ENCODE data around the gene EIF3B. TPM values are rescaled to one million over a fixed set of nuclear protein-coding genes. Genes with fewer than 3 reads are reported as not detected.

The EIF3B gene
- total and polyA plus RNA-seq, 9 of the 15 experiments (the other 6 are each of a cell fraction or from before 2014, with no cell fraction given): 25.9 to 494 (median 357) TPM

GRCh38 chr7:2405601-2406345 lies 51.1 kb downstream of the EIF3B start (continued):
- TF ChIP-seq ZBTB40 (IDR thresholded peaks at IDR 0.05) (peak; percentile 36; the same call in 1 of the 2 replicates), ZBTB40 (CRISPR knock-in tag; IDR thresholded peaks at IDR 0.05) (no peak), RNF2 (IDR thresholded peaks at IDR 0.05) (peak; percentile 19; the same call in 1 of the 2 replicates), RBBP5 (IDR thresholded peaks at IDR 0.05; ENCODE audit: borderline replicate concordance, insufficient read depth, low read length, poor library complexity, severe bottlenecking) (peak; percentile 63), DPF2 (IDR thresholded peaks at IDR 0.05) (peak; percentile 63), ESRRA (IDR thresholded peaks at IDR 0.05; ENCODE audit: borderline replicate concordance, low read depth) (peak; percentile 63; the same call in 1 of the 2 replicates), ZNF197 (CRISPR knock-in tag; IDR thresholded peaks at IDR 0.05; ENCODE audit: low read depth) (no peak), NFE2 (IDR thresholded peaks at IDR 0.05; ENCODE audit: low read depth) (peak; percentile 30; the same call in 1 of the 2 replicates), RCOR1 (IDR thresholded peaks at IDR 0.05; ENCODE audit: borderline replicate concordance in 1 of 2, low read depth in 2 of 2, low read length in 2 of 2) (peak in 1 of 2 experiments; percentile 39; a peak in 1 of 4 replicates), ZNF609 (CRISPR knock-in tag; IDR thresholded peaks at IDR 0.05; ENCODE audit: borderline replicate concordance) (no peak), SOX6 (IDR thresholded peaks at IDR 0.05) (peak; percentile 39; the same call in 1 of the 2 replicates), MBD2 (IDR thresholded peaks at IDR 0.05; ENCODE audit: borderline replicate concordance, low read depth) (no peak)

Data from K562 (cell line).